NB4 (cell line): ENCODE data around the gene MRFAP1L1.

Experiments used
- CTCF ChIP-seq: IDR thresholded peaks from one replicate; pipeline ENCODE4 v1.5.1; 2012; ENCODE audit warnings: low read depth, low read length
- MAX ChIP-seq: IDR thresholded peaks from 2 replicates; pipeline ENCODE4 v1.6.1; 2011; ENCODE audit warnings: low read depth, low read length
- MYC ChIP-seq: IDR thresholded peaks from 2 replicates; pipeline ENCODE4 v1.6.1; 2011; ENCODE audit warnings: low read depth, low read length
- POLR2A ChIP-seq: IDR thresholded peaks from 2 replicates; pipeline ENCODE4 v1.6.1; 2011; ENCODE audit warnings: mild to moderate bottlenecking; ENCODE audit not compliant: insufficient read length; ENCODE audit errors: extremely low read depth

DNA sequence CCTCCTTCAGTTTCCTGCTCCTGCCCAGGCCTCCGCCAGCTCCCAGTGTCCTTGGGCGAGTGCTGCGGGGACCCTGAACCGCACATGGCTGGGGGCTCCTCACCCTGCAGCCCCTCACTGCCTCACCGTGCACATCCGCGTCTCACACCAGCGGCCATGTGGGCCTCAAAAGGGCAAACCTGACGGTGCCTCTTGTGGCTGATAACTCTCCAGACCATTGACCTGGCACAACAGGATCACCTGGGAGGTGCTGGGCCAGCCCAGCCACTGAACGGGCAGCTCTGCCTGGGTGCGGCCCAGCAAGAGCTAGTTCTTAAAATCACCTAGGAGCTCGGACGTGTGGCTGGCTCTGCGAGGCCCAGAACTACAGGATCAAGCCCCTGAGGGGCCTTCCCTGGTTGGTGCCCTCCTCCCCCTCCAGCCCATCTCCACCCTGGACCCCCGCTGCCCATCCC is 20.1 kb downstream of the MRFAP1L1 start:
- TF ChIP-seq CTCF, result no peak
- TF ChIP-seq MYC, result no peak
- no peak for TF ChIP-seq MAX
- TF ChIP-seq POLR2A, result no peak
